Liver (tissue), 9 donors: ENCODE results near the gene ZNF724. TPM values are rescaled to one million over a fixed set of nuclear protein-coding genes. Genes with fewer than 3 reads are reported as not detected.

Experiments
- DNase-seq: peaks from one replicate; pipeline ENCODE4 v3.0.0-alpha.2; 2017; ENCODE audit warnings: low spot score
- H3K27ac ChIP-seq, 2 donors: one replicate each; pipeline ENCODE4 v1.7.0; 2013; ENCODE audit warnings: inconsistent platforms in 2 of 2, low read length in 2 of 2, control low read depth in 1 of 2, low read depth in 1 of 2, mild to moderate bottlenecking in 1 of 2
- H3K27me3 ChIP-seq, 4 donors: one replicate each; pipeline versions ENCODE4 v1.6.1 to v1.7.0; 2013; ENCODE audit warnings: low read length in 3 of 4, inconsistent platforms in 1 of 4, mild to moderate bottlenecking in 1 of 4, moderate library complexity in 1 of 4; ENCODE audit not compliant: control insufficient read depth in 4 of 4, insufficient read depth in 4 of 4
- H3K36me3 ChIP-seq, 4 donors: one replicate each; pipeline versions ENCODE4 v1.6.1 to v1.7.0; 2013; ENCODE audit warnings: low read length in 3 of 4, mild to moderate bottlenecking in 3 of 4, low read depth in 1 of 4, moderate library complexity in 1 of 4; ENCODE audit not compliant: control insufficient read depth in 4 of 4, insufficient read depth in 3 of 4
- H3K4me1 ChIP-seq, 4 donors: one replicate each; pipeline versions ENCODE4 v1.6.1 to v1.7.0; 2013; ENCODE audit warnings: low read length in 3 of 4, mild to moderate bottlenecking in 3 of 4, moderate library complexity in 1 of 4; ENCODE audit not compliant: control insufficient read depth in 4 of 4, insufficient read depth in 4 of 4
- H3K4me3 ChIP-seq, 3 donors: one replicate each; pipeline versions ENCODE4 v1.6.1 to v1.7.0; 2013; ENCODE audit warnings: low read length in 3 of 3, control low read depth in 1 of 3, low read depth in 1 of 3, mild to moderate bottlenecking in 1 of 3
- H3K9ac ChIP-seq, 2 donors: one replicate each; pipeline ENCODE4 v1.7.0; 2013; ENCODE audit warnings: low read length in 2 of 2, mild to moderate bottlenecking in 2 of 2, moderate library complexity in 2 of 2, control low read depth in 1 of 2, low read depth in 1 of 2
- H3K9me3 ChIP-seq, 4 donors: one replicate each; pipeline versions ENCODE4 v1.6.1 to v1.7.0; 2013; ENCODE audit warnings: low read length in 3 of 4; ENCODE audit not compliant: control insufficient read depth in 4 of 4
- EGR1 ChIP-seq, 2 donors: IDR thresholded peaks; 2 replicates each; pipeline ENCODE4 v1.6.1; 2016 to 2018; ENCODE audit warnings: antibody characterized with exemption in 2 of 2, low read depth in 2 of 2
- FOXA2 ChIP-seq: IDR thresholded peaks from 2 replicates; pipeline ENCODE4 v1.6.1; 2016; ENCODE audit warnings: antibody characterized with exemption
- HNF4A ChIP-seq, 2 donors: conservative IDR thresholded peaks; 2 replicates each; pipeline ENCODE4 v1.6.1; 2016; ENCODE audit warnings: antibody characterized with exemption in 2 of 2, mild to moderate bottlenecking in 2 of 2
- JUND ChIP-seq, 2 donors: IDR thresholded peaks; 2 replicates each; pipeline ENCODE4 v1.6.1; 2016; ENCODE audit warnings: antibody characterized with exemption in 2 of 2
- NR2F2 ChIP-seq: IDR thresholded peaks from 2 replicates; pipeline ENCODE4 v1.6.1; 2016; ENCODE audit warnings: antibody characterized with exemption
- RAD21 ChIP-seq, 2 donors: IDR thresholded peaks; 2 replicates each; pipeline ENCODE4 v1.6.1; 2016; ENCODE audit warnings: antibody characterized with exemption in 2 of 2, mild to moderate bottlenecking in 2 of 2
- RXRA ChIP-seq, 2 donors: IDR thresholded peaks; 2 replicates each; pipeline ENCODE4 v1.6.1; 2017 to 2018; ENCODE audit warnings: antibody characterized with exemption in 2 of 2, mild to moderate bottlenecking in 1 of 2
- SP1 ChIP-seq: IDR thresholded peaks from 2 replicates; pipeline ENCODE4 v1.6.1; 2018; ENCODE audit warnings: antibody characterized with exemption, mild to moderate bottlenecking
- TAF1 ChIP-seq: conservative IDR thresholded peaks from 2 replicates; pipeline ENCODE4 v1.6.1; 2016; ENCODE audit warnings: antibody characterized with exemption, mild to moderate bottlenecking
- YY1 ChIP-seq: IDR thresholded peaks from 2 replicates; pipeline ENCODE4 v1.6.1; 2016; ENCODE audit warnings: antibody characterized with exemption, mild to moderate bottlenecking
- WGBS: extraction: QIAGEN DNeasy Blood & Tissue Kit; methylation state at CpG from one replicate; pipeline ENCODE4 v1.1.7; 2013; 5-methylcytosine and 5-hydroxymethylcytosine counted together
- polyA plus RNA-seq, 2 donors: library from polyadenylated mRNA; stranded (reverse) in 1 of 2; unstranded in 1 of 2; fragments of 200-250 nt in 1 of 2; fragments of >200 nt in 1 of 2; fragmentation: Nextera tagmentation in 1 of 2; extraction: Ambion mirVana in 1 of 2; gene quantifications; one replicate each; pipeline versions ENCODE4 v1.2.1 to v1.2.3, GENCODE V29; 2013 to 2015
- total RNA-seq, 2 donors: library from RNA; depleted of rRNA; stranded (reverse); fragments of >200 nt; gene quantifications; one replicate each; pipeline ENCODE4 v1.2.3, GENCODE V29; 2014
- TF ChIP-seq, protein P1 (sequence below): IDR thresholded peaks from 2 replicates; pipeline ENCODE4 v1.6.1; 2016; ENCODE audit warnings: antibody characterized with exemption, mild to moderate bottlenecking
- TF ChIP-seq, protein P2 (sequence below): IDR thresholded peaks from 2 replicates; pipeline ENCODE4 v1.6.1; 2016; ENCODE audit warnings: antibody characterized with exemption
- TF ChIP-seq, protein P3 (sequence below): fragments of 150-350 bp; IDR thresholded peaks from 2 replicates; pipeline ENCODE4 v1.5.1; 2017; ENCODE audit warnings: improper control_type of control experiment, low read depth, low read length; ENCODE audit not compliant: missing input control
- TF ChIP-seq, protein P4 (sequence below): IDR thresholded peaks from 2 replicates; pipeline ENCODE4 v1.6.1; 2016; ENCODE audit warnings: antibody characterized with exemption
- TF ChIP-seq, protein P5 (sequence below): IDR thresholded peaks from 2 replicates; pipeline ENCODE4 v1.6.1; 2016; ENCODE audit warnings: antibody characterized with exemption
- donor health status: healthy.
- donor health status: healthy.
- donor health status: healthy.
- donor health status: healthy.
- donor health status: healthy.

The ZNF724 gene
- total and polyA plus RNA-seq, 4 donors = 0.13 to 8.8 (median 0.84) TPM; not detected in 1

DNA sequence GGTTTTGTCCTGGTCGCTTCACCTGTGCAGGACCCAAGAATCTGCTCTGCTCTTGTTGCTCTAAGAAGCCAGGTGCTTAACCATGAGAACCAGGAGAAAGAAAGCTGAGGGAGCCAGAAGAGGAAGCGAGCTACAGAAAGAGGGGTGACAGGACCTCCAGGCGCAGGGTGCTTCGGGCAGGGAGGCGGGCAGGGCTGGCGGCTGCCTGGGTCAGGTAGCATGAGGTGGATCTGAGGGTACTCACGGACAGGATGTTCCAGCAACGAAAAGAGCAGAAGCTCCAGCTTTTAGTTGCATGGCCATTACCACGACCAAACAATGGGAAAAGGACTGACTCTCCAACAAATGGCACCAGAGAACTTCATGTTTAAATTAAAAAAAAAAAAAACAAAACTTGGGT is 59.9 kb downstream of the ZNF724 start (continued):
- TF ChIP-seq, protein P1, sequence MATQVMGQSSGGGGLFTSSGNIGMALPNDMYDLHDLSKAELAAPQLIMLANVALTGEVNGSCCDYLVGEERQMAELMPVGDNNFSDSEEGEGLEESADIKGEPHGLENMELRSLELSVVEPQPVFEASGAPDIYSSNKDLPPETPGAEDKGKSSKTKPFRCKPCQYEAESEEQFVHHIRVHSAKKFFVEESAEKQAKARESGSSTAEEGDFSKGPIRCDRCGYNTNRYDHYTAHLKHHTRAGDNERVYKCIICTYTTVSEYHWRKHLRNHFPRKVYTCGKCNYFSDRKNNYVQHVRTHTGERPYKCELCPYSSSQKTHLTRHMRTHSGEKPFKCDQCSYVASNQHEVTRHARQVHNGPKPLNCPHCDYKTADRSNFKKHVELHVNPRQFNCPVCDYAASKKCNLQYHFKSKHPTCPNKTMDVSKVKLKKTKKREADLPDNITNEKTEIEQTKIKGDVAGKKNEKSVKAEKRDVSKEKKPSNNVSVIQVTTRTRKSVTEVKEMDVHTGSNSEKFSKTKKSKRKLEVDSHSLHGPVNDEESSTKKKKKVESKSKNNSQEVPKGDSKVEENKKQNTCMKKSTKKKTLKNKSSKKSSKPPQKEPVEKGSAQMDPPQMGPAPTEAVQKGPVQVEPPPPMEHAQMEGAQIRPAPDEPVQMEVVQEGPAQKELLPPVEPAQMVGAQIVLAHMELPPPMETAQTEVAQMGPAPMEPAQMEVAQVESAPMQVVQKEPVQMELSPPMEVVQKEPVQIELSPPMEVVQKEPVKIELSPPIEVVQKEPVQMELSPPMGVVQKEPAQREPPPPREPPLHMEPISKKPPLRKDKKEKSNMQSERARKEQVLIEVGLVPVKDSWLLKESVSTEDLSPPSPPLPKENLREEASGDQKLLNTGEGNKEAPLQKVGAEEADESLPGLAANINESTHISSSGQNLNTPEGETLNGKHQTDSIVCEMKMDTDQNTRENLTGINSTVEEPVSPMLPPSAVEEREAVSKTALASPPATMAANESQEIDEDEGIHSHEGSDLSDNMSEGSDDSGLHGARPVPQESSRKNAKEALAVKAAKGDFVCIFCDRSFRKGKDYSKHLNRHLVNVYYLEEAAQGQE = no peak
- TF ChIP-seq, protein P2, sequence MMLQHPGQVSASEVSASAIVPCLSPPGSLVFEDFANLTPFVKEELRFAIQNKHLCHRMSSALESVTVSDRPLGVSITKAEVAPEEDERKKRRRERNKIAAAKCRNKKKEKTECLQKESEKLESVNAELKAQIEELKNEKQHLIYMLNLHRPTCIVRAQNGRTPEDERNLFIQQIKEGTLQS = no peak
- TF ChIP-seq EGR1 (IDR thresholded peaks at IDR 0.05; ENCODE audit: low read depth in 2 of 2) (no peak), RAD21 (IDR thresholded peaks at IDR 0.05) (no peak)

DNA sequence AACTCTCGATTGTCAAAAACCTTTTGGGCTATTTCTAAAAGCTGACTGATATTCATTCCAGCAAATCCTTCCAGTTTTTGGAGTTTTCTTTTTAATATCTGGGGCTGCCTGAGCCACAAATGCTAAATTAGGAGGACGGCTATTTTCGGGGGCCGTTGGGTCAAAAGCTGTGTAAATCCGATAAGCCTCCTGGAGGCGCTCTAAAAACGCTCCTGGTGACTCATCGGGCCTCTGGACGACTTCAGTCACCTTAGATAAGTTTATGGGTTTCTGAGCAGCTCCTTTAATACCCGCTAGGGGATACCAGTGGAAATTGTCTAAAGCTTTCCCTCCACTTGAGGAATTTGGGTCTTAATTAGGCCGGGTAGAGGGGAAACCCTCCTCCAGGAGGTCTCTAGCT is 66.9 kb downstream of the ZNF724 start:
- H3K27me3 ChIP-seq = no peaks in the 10 kb centered on the region
- no peaks in the 10 kb centered on the region for H3K36me3 ChIP-seq
- no peak for DNase-seq
- TF ChIP-seq, protein P2 = no peak
- TF ChIP-seq EGR1 (IDR thresholded peaks at IDR 0.05; ENCODE audit: low read depth in 2 of 2) = no peak
- no peak for TF ChIP-seq NR2F2
- TF ChIP-seq TAF1 = no peak
- TF ChIP-seq, protein P3, sequence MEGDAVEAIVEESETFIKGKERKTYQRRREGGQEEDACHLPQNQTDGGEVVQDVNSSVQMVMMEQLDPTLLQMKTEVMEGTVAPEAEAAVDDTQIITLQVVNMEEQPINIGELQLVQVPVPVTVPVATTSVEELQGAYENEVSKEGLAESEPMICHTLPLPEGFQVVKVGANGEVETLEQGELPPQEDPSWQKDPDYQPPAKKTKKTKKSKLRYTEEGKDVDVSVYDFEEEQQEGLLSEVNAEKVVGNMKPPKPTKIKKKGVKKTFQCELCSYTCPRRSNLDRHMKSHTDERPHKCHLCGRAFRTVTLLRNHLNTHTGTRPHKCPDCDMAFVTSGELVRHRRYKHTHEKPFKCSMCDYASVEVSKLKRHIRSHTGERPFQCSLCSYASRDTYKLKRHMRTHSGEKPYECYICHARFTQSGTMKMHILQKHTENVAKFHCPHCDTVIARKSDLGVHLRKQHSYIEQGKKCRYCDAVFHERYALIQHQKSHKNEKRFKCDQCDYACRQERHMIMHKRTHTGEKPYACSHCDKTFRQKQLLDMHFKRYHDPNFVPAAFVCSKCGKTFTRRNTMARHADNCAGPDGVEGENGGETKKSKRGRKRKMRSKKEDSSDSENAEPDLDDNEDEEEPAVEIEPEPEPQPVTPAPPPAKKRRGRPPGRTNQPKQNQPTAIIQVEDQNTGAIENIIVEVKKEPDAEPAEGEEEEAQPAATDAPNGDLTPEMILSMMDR = no peak
- no peak for TF ChIP-seq RXRA (IDR thresholded peaks at IDR 0.05)
- TF ChIP-seq FOXA2 = no peak
- TF ChIP-seq RAD21 (IDR thresholded peaks at IDR 0.05) = no peak
- TF ChIP-seq, protein P4, sequence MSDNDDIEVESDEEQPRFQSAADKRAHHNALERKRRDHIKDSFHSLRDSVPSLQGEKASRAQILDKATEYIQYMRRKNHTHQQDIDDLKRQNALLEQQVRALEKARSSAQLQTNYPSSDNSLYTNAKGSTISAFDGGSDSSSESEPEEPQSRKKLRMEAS = no peak
- TF ChIP-seq, protein P1 = no peak
- TF ChIP-seq JUND (IDR thresholded peaks at IDR 0.05) = no peak
- no peak for TF ChIP-seq HNF4A (conservative IDR thresholded peaks at IDR 0.05)
- no peak for TF ChIP-seq YY1
- TF ChIP-seq, protein P5, sequence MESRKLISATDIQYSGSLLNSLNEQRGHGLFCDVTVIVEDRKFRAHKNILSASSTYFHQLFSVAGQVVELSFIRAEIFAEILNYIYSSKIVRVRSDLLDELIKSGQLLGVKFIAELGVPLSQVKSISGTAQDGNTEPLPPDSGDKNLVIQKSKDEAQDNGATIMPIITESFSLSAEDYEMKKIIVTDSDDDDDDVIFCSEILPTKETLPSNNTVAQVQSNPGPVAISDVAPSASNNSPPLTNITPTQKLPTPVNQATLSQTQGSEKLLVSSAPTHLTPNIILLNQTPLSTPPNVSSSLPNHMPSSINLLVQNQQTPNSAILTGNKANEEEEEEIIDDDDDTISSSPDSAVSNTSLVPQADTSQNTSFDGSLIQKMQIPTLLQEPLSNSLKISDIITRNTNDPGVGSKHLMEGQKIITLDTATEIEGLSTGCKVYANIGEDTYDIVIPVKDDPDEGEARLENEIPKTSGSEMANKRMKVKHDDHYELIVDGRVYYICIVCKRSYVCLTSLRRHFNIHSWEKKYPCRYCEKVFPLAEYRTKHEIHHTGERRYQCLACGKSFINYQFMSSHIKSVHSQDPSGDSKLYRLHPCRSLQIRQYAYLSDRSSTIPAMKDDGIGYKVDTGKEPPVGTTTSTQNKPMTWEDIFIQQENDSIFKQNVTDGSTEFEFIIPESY = no peak
- TF ChIP-seq SP1 = no peak
- no peak overlapping the region for H3K27ac ChIP-seq
- H3K4me1 ChIP-seq = no peaks in the 10 kb centered on the region
- H3K9me3 ChIP-seq = peaks cover 0 to 9% (median 5%) of the 10 kb centered on the region in 4 donors
- 64% methylated on average over 11 of the region's 11 CpGs for WGBS
- no peak overlapping the region for H3K4me3 ChIP-seq
- H3K9ac ChIP-seq = no peak overlapping the region
